ENCODE results near the gene TBC1D10B. TPM values are rescaled to one million over a fixed set of nuclear protein-coding genes. Genes with fewer than 3 reads are reported as not detected.

TBC1D10B gene
- total RNA-seq, 4 donors from 2014 or later, result 20.7 to 50.1 (median 29.9) TPM

DNA sequence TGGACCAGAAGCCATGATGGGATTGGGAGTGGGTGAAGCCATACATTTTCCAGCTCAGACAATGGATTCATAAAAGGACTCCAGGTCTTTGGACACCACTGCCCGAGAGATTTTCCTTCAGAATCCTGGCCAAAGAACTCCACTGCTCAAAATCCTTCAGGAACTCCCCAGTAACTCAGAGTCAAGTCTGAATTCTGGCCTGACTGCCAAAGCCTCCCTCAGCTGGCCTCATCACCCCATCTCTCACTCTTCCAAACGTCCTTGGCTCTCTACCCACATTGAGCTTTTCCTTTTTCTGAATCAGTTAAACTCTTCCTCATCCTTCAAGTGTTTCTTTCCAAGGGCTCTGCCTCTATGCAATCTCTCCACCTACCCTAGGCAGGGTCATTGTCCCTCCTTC, 13.2 kb upstream of the TBC1D10B start:
- Histone ChIP-seq H3K27ac (no peak overlapping the region), H3K4me1 (no peaks in the 10 kb centered on the region), H3K9me3 (no peaks in the 10 kb centered on the region), H3K36me3 (no peaks in the 10 kb centered on the region), H3K27me3 (no peaks in the 10 kb centered on the region), H3K4me3 (no peak overlapping the region)
- intact Hi-C loops (cut with DNase I; ENCODE audit: low total_unique reads), result no loop called here
- no peak for TF ChIP-seq POLR2A (IDR thresholded peaks at IDR 0.05)
- TF ChIP-seq, protein P1, sequence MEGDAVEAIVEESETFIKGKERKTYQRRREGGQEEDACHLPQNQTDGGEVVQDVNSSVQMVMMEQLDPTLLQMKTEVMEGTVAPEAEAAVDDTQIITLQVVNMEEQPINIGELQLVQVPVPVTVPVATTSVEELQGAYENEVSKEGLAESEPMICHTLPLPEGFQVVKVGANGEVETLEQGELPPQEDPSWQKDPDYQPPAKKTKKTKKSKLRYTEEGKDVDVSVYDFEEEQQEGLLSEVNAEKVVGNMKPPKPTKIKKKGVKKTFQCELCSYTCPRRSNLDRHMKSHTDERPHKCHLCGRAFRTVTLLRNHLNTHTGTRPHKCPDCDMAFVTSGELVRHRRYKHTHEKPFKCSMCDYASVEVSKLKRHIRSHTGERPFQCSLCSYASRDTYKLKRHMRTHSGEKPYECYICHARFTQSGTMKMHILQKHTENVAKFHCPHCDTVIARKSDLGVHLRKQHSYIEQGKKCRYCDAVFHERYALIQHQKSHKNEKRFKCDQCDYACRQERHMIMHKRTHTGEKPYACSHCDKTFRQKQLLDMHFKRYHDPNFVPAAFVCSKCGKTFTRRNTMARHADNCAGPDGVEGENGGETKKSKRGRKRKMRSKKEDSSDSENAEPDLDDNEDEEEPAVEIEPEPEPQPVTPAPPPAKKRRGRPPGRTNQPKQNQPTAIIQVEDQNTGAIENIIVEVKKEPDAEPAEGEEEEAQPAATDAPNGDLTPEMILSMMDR (IDR thresholded peaks at IDR 0.05), result no peak
- DNase-seq, result no peak

DNA sequence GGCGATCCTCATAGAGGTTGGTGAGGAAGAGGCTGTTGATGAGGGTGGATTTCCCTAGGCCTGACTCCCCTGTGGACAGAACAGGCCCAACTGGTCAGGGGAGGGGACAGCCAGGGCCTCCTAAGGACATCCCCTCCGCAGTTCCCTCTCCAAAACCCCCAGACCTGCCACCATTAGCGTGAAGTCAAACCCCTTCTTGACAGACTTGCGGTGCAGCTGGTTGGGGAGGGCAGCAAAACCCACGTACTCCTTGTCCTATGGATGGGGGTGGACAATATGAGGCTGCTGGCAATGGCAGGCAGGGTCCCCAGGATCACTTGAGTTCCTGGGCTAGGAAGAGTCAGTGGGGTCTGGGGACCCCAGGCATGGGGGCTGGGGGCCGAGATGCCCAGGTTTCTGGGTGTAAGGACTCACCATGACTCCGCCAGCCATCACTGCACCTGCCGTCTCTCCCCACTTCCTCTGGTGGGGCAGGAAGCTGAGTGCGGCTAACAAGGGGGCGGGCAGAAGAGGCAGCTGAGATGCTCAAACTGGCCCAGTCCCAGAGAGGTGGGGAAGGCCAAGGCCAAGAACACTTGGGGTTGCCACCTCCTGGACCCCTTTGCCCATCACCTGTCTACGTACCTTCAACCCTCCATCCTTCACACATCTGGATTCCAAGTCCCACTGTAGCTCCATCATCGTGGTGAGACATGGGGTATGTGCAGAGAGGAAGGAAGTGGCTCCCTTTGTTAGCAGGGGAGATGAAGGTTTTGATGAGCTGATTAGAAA, 12.0 kb upstream of the TBC1D10B start, which contains the start of gene SEPTIN1:
Gene SEPTIN1, minus strand, starts transcription at position 451 of the 771 bp plus-strand sequence. Its CDS starts 19 bp downstream, at position 432.
- H3K9me3 ChIP-seq, result no peaks in the 10 kb centered on the region
- peak within 1 kb of the TSS in 1 of 2 donors; percentile 4 for H3K27ac ChIP-seq
- H3K27me3 ChIP-seq, result no peaks in the 10 kb centered on the region
- intact Hi-C loops (cut with DNase I; ENCODE audit: low total_unique reads), result no loop called here
- no peak for DNase-seq
- no peak within 1 kb of the TSS for H3K4me3 ChIP-seq
- H3K36me3 ChIP-seq, result no peaks in the 10 kb centered on the region
- no peaks in the 10 kb centered on the region for H3K4me1 ChIP-seq
- no peak for TF ChIP-seq POLR2A (IDR thresholded peaks at IDR 0.05)

DNA sequence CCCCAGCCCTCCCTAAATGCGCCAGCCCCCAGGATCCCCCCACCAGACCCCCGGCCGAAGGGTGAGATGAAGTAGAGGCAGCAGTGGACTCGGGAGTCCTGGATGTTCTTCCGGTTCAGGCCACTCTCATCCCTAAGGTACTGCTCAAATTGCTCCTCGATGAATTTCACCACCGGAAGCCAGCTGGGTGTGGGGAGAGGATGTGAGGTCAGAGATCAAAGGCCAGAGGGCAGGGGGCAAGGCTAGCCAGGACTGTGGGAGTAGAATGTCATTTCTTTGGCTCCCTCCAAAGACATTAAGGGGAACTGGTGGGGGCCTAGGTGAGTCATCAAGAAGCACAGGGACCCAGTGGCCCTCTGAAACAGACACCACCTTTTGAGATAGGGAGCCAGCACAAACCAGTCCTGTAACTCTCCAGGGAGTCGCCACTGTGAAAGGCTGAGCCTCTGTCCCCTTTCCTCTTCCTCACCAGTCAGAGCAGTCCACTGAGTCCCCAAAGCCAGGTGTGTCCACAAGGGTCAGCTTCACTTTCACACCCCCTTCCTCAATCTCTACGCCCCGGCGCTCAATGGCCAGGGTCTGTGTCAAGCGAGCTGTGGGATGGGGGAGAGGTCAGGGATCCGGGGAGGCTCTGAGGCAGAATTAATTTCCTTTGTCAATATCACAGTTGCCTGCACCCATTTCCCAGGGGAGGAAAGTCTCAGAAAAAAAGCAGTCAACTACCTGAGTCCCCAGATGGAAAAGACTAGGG, 11.2 kb upstream of the TBC1D10B start:
- Histone ChIP-seq H3K9me3 (no peaks in the 10 kb centered on the region), H3K27ac (no peak overlapping the region), H3K4me3 (no peak overlapping the region), H3K36me3 (no peaks in the 10 kb centered on the region), H3K4me1 (no peaks in the 10 kb centered on the region), H3K27me3 (no peaks in the 10 kb centered on the region)
- intact Hi-C loops (cut with DNase I; ENCODE audit: low total_unique reads), result no loop called here
- no peak for DNase-seq
- no peak for TF ChIP-seq POLR2A (IDR thresholded peaks at IDR 0.05)
- TF ChIP-seq, protein P1 (IDR thresholded peaks at IDR 0.05), result no peak

DNA sequence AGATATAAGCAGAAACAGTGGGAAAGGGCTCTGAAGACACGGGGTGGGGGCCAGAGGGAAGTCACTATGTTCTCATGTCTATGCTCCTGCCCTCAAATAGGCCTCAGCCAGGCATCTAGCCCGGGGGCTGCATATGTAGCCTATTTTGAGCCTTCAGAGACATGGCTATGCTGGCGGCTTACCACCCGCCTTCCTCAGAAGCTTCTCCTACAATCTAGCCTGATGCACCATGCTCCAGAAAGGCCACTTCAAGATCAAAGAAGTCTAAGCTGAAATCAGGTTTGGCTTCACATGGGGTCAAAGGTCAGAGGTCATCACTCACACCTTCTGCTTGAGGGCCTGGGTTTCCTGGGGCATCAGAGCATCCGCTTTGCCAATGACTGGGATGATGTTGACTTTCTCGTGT, 10.5 kb upstream of the TBC1D10B start:
- no peaks in the 10 kb centered on the region for H3K36me3 ChIP-seq
- no peak for DNase-seq
- no peak overlapping the region for H3K27ac ChIP-seq
- intact Hi-C loops (cut with DNase I; ENCODE audit: low total_unique reads), result no loop called here
- H3K4me1 ChIP-seq, result no peaks in the 10 kb centered on the region
- H3K9me3 ChIP-seq, result no peaks in the 10 kb centered on the region
- no peaks in the 10 kb centered on the region for H3K27me3 ChIP-seq
- no peak overlapping the region for H3K4me3 ChIP-seq
- TF ChIP-seq POLR2A (IDR thresholded peaks at IDR 0.05), result no peak
- TF ChIP-seq, protein P1 (IDR thresholded peaks at IDR 0.05), result no peak

DNA sequence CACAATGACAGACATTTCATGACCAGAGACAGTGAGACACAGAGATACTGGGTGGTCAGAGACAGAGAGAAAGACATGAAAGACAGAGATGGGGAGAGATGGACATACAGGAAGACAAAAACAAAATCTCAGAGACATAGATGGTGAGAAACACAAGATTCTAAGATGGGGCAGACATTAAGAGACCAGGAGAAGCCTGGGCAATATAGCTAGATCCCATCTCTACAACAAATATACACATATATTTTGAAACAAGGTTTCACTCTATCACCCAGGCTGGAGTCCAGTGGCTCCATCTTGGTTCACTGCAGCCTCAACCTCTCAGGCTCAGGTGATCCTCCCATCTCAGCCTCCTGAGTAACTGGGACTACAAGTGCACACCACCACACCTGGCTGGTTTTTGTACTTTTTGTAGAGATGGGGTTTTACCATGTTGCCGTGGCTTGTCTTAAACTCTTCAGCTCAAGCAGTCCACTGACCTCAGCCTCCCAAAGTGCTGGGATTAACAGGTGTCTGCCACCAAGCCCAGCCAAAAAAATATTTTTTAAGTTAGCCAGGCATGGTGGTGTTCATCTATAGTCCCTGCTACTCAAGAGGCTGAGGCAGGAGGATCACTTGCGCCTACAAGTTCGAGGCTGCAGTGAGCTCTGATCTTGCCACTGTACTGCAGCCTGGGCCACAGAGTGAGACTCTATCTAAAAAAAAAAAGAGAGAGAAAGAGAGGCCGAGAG, 9.9 kb upstream of the TBC1D10B start:
- no peak overlapping the region for H3K27ac ChIP-seq
- H3K36me3 ChIP-seq, result no peaks in the 10 kb centered on the region
- no peak overlapping the region for H3K4me3 ChIP-seq
- H3K9me3 ChIP-seq, result no peaks in the 10 kb centered on the region
- TF ChIP-seq, protein P1 (IDR thresholded peaks at IDR 0.05), result no peak
- TF ChIP-seq POLR2A (IDR thresholded peaks at IDR 0.05), result no peak
- intact Hi-C loops (cut with DNase I; ENCODE audit: low total_unique reads), result no loop called here
- H3K27me3 ChIP-seq, result no peaks in the 10 kb centered on the region
- no peak for DNase-seq
- H3K4me1 ChIP-seq, result no peaks in the 10 kb centered on the region

Measured in uterus (tissue), 4 donors.